Left ventricle myocardium superior (tissue), 1 donor: Measurements from ENCODE around the gene ST13. TPM values are rescaled to one million over a fixed set of nuclear protein-coding genes. Genes with fewer than 3 reads are reported as not detected.
"Not testable (repeated sequence)": the region's sequence is repeated elsewhere in the genome, so short reads cannot be mapped to it uniquely, and the experiment has no call there.

Experiments
- ATAC-seq: fragments of 200-7000 bp; cut with Tn5 transposase; one replicate; pipeline ENCODE4 v1.9.1; 2020; ENCODE audit warnings: mild to moderate bottlenecking, moderate library complexity
- DNase-seq: peaks from one replicate; pipeline ENCODE4 v3.0.0-alpha.2; 2020
- intact Hi-C: fragments of 100-400 bp; cut with micrococcal nuclease; formaldehyde crosslinking; loops from one replicate; pipeline ENCODE4 v1.11.0; 2022
- total RNA-seq: library from RNA; stranded (reverse); fragmentation: NEBNext Ultra II Directional; extraction: Animal tissue kit (Norgen Biotek cat#: 25700); gene quantifications from one replicate; pipeline ENCODE4 v1.2.1, GENCODE V29; 2021
- donor health status: DM: no; HTN: yes; CAD: no; lungs with severe emphysema.

ST13 gene
- total RNA-seq, 1 donor from 2014 or later, result 222 TPM

GRCh38 chr22:40853333-40853732 is 3.1 kb downstream of the ST13 start:
- DNase-seq, result no peak
- ATAC-seq, result no peak
- intact Hi-C loops, result no loop called here

- ATAC-seq, intact Hi-C loops, DNase-seq: not testable (repeated sequence)
Measured at GRCh38 chr22:40845816-40846215, 10.6 kb downstream of the ST13 start.

- DNase-seq (no peak), ATAC-seq (no peak)
- intact Hi-C loops, result no loop called here
Measured at GRCh38 chr22:40844951-40845350, 11.5 kb downstream of the ST13 start.

GRCh38 chr22:40838486-40838885 is 18.0 kb downstream of the ST13 start:
- DNase-seq, result no peak
- intact Hi-C loops, result no loop called here

GRCh38 chr22:40834619-40835018 is 21.8 kb downstream of the ST13 start:
- no peak for ATAC-seq
- DNase-seq, result no peak
- intact Hi-C loops, result no loop called here

More at GRCh38 chr22:40838486-40838885, 18.0 kb downstream of the ST13 start:
- ATAC-seq, result no peak

GRCh38 chr22:40829131-40829530 is 27.3 kb downstream of the ST13 start:
- no peak for ATAC-seq
- DNase-seq, result no peak
- intact Hi-C loops, result no loop called here

GRCh38 chr22:40826984-40827741 is 29.3 kb downstream of the ST13 start:
- DNase-seq (no peak), ATAC-seq (no peak)
- intact Hi-C loops, result no loop called here

- DNase-seq, intact Hi-C loops, ATAC-seq: not testable (repeated sequence)
Measured at GRCh38 chr22:40826292-40826691, 30.1 kb downstream of the ST13 start.

GRCh38 chr22:40823426-40823825 is 33.0 kb downstream of the ST13 start:
- DNase-seq, result no peak
- intact Hi-C loops, result no loop called here
- ATAC-seq, result no peak

GRCh38 chr22:40819599-40820140 is 36.8 kb downstream of the ST13 start:
- DNase-seq (no peak), ATAC-seq (peak; percentile 8)
- intact Hi-C loops, result no loop called here

GRCh38 chr22:40818747-40819598 is 37.5 kb downstream of the ST13 start, which contains the start of gene SLC25A17:
TSS of gene SLC25A17 (minus strand) at chr22:40819346. CDS start at chr22:40819248, 98 bp downstream.
- DNase-seq, result peak; percentile 93
- peak; percentile 97 for ATAC-seq
- intact Hi-C loops, result no loop called here

- intact Hi-C loops, result no loop called here
- DNase-seq (no peak), ATAC-seq (no peak)
Measured at GRCh38 chr22:40818192-40818746, 38.2 kb downstream of the ST13 start.

GRCh38 chr22:40817737-40818136 is 38.7 kb downstream of the ST13 start:
- ATAC-seq (no peak), DNase-seq (no peak)
- intact Hi-C loops, result no loop called here

- no peak for DNase-seq
- ATAC-seq, result no peak
- intact Hi-C loops, result no loop called here
Measured at GRCh38 chr22:40813912-40814315, 42.5 kb downstream of the ST13 start.

- DNase-seq (no peak), ATAC-seq (no peak)
- intact Hi-C loops, result no loop called here
Measured at GRCh38 chr22:40808018-40808841, 48.2 kb downstream of the ST13 start.

GRCh38 chr22:40806711-40807110 is 49.7 kb downstream of the ST13 start:
- intact Hi-C loops, result no loop called here
- DNase-seq (no peak), ATAC-seq (no peak)

- intact Hi-C loops, result no loop called here
- no peak for ATAC-seq
Measured at GRCh38 chr22:40805699-40806203, 50.7 kb downstream of the ST13 start.

GRCh38 chr22:40805239-40805638 is 51.2 kb downstream of the ST13 start:
- intact Hi-C loops, result no loop called here
- DNase-seq (no peak), ATAC-seq (no peak)

More at GRCh38 chr22:40805699-40806203, 50.7 kb downstream of the ST13 start:
- DNase-seq, result no peak

GRCh38 chr22:40803321-40803720 is 53.1 kb downstream of the ST13 start:
- ATAC-seq (no peak), DNase-seq (no peak)
- intact Hi-C loops, result no loop called here
